SK-N-SH treated with all-trans-retinoic acid at 6 μM for 48 hours (cell line): ENCODE measurements around the gene TCF12.

ENCODE experiments used
- ATAC-seq: fragments of 200-7000 bp; cut with Tn5 transposase; 3 replicates; pipeline ENCODE4 v1.9.1; 2020; ENCODE audit warnings: mild to moderate bottlenecking, moderate library complexity
- ARNTL ChIP-seq: fragments of 450-650 bp; formaldehyde crosslinking; IDR thresholded peaks from 2 replicates; pipeline ENCODE4 v1.5.0; 2020; ENCODE audit warnings: low read depth, mild to moderate bottlenecking, moderate library complexity, borderline replicate concordance
- BACH2 ChIP-seq: fragments of 250-450 bp; sonication (Bioruptor Pico); IDR thresholded peaks from 2 replicates; pipeline ENCODE4 v1.9.0; 2021; ENCODE audit warnings: mild to moderate bottlenecking, borderline replicate concordance
- CSDC2 ChIP-seq: fragments of 250-450 bp; sonication (Bioruptor Pico); IDR thresholded peaks from 2 replicates; pipeline ENCODE4 v1.5.0; 2020; ENCODE audit warnings: mild to moderate bottlenecking, moderate library complexity
- ESRRG ChIP-seq: fragments of 250-450 bp; sonication (Bioruptor Pico); IDR thresholded peaks from 2 replicates; pipeline ENCODE4 v1.6.1; 2021; ENCODE audit warnings: mild to moderate bottlenecking
- GLIS3 ChIP-seq: fragments of 250-450 bp; sonication (Bioruptor Pico); IDR thresholded peaks from 2 replicates; pipeline ENCODE4 v1.5.0; 2020; ENCODE audit warnings: mild to moderate bottlenecking, moderate library complexity
- ISL1 ChIP-seq: fragments of 250-450 bp; sonication (Bioruptor Pico); IDR thresholded peaks from 2 replicates; pipeline ENCODE4 v2.1.2; 2022; ENCODE audit warnings: mild to moderate bottlenecking, moderate library complexity
- OSR1 ChIP-seq: fragments of 250-450 bp; sonication (Bioruptor Pico); IDR thresholded peaks from 2 replicates; pipeline ENCODE4 v1.8.0; 2022; ENCODE audit warnings: moderate library complexity, mild to moderate bottlenecking, inconsistent platforms
- PPARA ChIP-seq: fragments of 250-450 bp; sonication (Bioruptor Pico); IDR thresholded peaks from 2 replicates; pipeline ENCODE4 v1.5.0; 2020; ENCODE audit warnings: mild to moderate bottlenecking, borderline replicate concordance
- RARB ChIP-seq: fragments of 250-450 bp; sonication (Bioruptor Pico); IDR thresholded peaks from 2 replicates; pipeline ENCODE4 v1.8.0; 2021; ENCODE audit warnings: mild to moderate bottlenecking, moderate library complexity
- SNAI2 ChIP-seq: fragments of 250-450 bp; sonication (Bioruptor Pico); IDR thresholded peaks from 2 replicates; pipeline ENCODE4 v1.5.0; 2020; ENCODE audit warnings: mild to moderate bottlenecking, moderate library complexity
- ZC3H10 ChIP-seq: fragments of 250-450 bp; sonication (Bioruptor Pico); IDR thresholded peaks from 2 replicates; pipeline ENCODE4 v1.5.1; 2021; ENCODE audit warnings: mild to moderate bottlenecking, moderate library complexity
- ZFP3 ChIP-seq: fragments of 250-450 bp; sonication (Bioruptor Pico); IDR thresholded peaks from 2 replicates; pipeline ENCODE4 v1.5.0; 2020; ENCODE audit warnings: mild to moderate bottlenecking, moderate library complexity
- ZFP30 ChIP-seq: fragments of 450-650 bp; formaldehyde crosslinking; IDR thresholded peaks from 2 replicates; pipeline ENCODE4 v1.5.0; 2022; ENCODE audit warnings: mild to moderate bottlenecking, moderate library complexity
- ZNF70 ChIP-seq: fragments of 450-650 bp; formaldehyde crosslinking; IDR thresholded peaks from 2 replicates; pipeline ENCODE4 v1.5.0; 2020; ENCODE audit warnings: mild to moderate bottlenecking, moderate library complexity
- ZNF8 ChIP-seq: fragments of 450-650 bp; formaldehyde crosslinking; IDR thresholded peaks from 2 replicates; pipeline ENCODE4 v1.5.0; 2020; ENCODE audit warnings: mild to moderate bottlenecking, moderate library complexity
- TF ChIP-seq, protein P1 (sequence below): fragments of 250-450 bp; sonication (Bioruptor Pico); IDR thresholded peaks from 2 replicates; pipeline ENCODE4 v1.5.0; 2020; ENCODE audit warnings: mild to moderate bottlenecking, moderate library complexity
- TF ChIP-seq, protein P2 (sequence below): fragments of 250-450 bp; sonication (Bioruptor Pico); IDR thresholded peaks from 2 replicates; pipeline ENCODE4 v1.5.1; 2021; ENCODE audit warnings: mild to moderate bottlenecking, moderate library complexity
- TF ChIP-seq, protein P3 (sequence below): fragments of 250-450 bp; sonication (Bioruptor Pico); IDR thresholded peaks from 2 replicates; pipeline ENCODE4 v1.8.0; 2021; ENCODE audit warnings: low read depth, mild to moderate bottlenecking, moderate library complexity, borderline replicate concordance
- TF ChIP-seq, protein P4 (sequence below): fragments of 250-450 bp; sonication (Bioruptor Pico); IDR thresholded peaks from 2 replicates; pipeline ENCODE4 v1.8.0; 2020; ENCODE audit warnings: mild to moderate bottlenecking, moderate library complexity, borderline replicate concordance
- TF ChIP-seq, protein P5 (sequence below): fragments of 250-450 bp; sonication (Bioruptor Pico); IDR thresholded peaks from 2 replicates; pipeline ENCODE4 v1.5.1; 2020; ENCODE audit warnings: low read depth, mild to moderate bottlenecking, moderate library complexity

Gene TCF12

DNA sequence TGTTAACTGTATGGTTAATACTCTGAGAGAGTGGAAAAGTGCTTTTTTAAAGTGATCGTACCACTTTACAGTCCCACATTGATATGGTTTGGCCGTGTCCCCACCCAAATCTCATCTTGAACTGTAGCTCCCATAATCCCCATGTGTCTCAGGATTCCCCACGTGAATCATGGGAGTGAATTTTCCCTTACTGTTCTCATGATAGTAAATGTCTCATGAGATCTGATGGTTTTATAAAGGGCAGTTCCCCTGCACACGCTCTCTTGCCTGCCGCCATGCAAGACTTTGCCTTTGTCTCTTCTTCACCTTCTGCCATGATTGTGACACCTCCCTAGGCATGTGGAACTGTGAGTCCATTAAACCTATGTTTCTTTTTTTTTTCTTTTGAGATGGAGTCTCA, 109.2 kb downstream of the TCF12 start:
- ATAC-seq, result no peak
- TF ChIP-seq ARNTL, result no peak
- TF ChIP-seq ZFP3 (CRISPR knock-in tag), result no peak
- TF ChIP-seq, protein P1, sequence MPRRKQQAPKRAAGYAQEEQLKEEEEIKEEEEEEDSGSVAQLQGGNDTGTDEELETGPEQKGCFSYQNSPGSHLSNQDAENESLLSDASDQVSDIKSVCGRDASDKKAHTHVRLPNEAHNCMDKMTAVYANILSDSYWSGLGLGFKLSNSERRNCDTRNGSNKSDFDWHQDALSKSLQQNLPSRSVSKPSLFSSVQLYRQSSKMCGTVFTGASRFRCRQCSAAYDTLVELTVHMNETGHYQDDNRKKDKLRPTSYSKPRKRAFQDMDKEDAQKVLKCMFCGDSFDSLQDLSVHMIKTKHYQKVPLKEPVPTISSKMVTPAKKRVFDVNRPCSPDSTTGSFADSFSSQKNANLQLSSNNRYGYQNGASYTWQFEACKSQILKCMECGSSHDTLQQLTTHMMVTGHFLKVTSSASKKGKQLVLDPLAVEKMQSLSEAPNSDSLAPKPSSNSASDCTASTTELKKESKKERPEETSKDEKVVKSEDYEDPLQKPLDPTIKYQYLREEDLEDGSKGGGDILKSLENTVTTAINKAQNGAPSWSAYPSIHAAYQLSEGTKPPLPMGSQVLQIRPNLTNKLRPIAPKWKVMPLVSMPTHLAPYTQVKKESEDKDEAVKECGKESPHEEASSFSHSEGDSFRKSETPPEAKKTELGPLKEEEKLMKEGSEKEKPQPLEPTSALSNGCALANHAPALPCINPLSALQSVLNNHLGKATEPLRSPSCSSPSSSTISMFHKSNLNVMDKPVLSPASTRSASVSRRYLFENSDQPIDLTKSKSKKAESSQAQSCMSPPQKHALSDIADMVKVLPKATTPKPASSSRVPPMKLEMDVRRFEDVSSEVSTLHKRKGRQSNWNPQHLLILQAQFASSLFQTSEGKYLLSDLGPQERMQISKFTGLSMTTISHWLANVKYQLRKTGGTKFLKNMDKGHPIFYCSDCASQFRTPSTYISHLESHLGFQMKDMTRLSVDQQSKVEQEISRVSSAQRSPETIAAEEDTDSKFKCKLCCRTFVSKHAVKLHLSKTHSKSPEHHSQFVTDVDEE (CRISPR knock-in tag), result no peak
- TF ChIP-seq RARB, result no peak
- TF ChIP-seq, protein P2, sequence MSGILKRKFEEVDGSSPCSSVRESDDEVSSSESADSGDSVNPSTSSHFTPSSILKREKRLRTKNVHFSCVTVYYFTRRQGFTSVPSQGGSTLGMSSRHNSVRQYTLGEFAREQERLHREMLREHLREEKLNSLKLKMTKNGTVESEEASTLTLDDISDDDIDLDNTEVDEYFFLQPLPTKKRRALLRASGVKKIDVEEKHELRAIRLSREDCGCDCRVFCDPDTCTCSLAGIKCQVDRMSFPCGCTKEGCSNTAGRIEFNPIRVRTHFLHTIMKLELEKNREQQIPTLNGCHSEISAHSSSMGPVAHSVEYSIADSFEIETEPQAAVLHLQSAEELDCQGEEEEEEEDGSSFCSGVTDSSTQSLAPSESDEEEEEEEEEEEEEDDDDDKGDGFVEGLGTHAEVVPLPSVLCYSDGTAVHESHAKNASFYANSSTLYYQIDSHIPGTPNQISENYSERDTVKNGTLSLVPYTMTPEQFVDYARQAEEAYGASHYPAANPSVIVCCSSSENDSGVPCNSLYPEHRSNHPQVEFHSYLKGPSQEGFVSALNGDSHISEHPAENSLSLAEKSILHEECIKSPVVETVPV, result no peak
- TF ChIP-seq GLIS3 (CRISPR knock-in tag), result no peak
- TF ChIP-seq CSDC2 (CRISPR knock-in tag), result no peak
- TF ChIP-seq SNAI2 (CRISPR knock-in tag), result no peak
- no peak for TF ChIP-seq ZC3H10 (CRISPR knock-in tag)
- no peak for TF ChIP-seq OSR1 (CRISPR knock-in tag)
- no peak for TF ChIP-seq ZFP30
- TF ChIP-seq, protein P3, sequence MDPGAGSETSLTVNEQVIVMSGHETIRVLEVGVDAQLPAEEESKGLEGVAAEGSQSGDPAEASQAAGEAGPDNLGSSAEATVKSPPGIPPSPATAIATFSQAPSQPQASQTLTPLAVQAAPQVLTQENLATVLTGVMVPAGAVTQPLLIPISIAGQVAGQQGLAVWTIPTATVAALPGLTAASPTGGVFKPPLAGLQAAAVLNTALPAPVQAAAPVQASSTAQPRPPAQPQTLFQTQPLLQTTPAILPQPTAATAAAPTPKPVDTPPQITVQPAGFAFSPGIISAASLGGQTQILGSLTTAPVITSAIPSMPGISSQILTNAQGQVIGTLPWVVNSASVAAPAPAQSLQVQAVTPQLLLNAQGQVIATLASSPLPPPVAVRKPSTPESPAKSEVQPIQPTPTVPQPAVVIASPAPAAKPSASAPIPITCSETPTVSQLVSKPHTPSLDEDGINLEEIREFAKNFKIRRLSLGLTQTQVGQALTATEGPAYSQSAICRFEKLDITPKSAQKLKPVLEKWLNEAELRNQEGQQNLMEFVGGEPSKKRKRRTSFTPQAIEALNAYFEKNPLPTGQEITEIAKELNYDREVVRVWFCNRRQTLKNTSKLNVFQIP (CRISPR knock-in tag), result no peak
- TF ChIP-seq, protein P4, sequence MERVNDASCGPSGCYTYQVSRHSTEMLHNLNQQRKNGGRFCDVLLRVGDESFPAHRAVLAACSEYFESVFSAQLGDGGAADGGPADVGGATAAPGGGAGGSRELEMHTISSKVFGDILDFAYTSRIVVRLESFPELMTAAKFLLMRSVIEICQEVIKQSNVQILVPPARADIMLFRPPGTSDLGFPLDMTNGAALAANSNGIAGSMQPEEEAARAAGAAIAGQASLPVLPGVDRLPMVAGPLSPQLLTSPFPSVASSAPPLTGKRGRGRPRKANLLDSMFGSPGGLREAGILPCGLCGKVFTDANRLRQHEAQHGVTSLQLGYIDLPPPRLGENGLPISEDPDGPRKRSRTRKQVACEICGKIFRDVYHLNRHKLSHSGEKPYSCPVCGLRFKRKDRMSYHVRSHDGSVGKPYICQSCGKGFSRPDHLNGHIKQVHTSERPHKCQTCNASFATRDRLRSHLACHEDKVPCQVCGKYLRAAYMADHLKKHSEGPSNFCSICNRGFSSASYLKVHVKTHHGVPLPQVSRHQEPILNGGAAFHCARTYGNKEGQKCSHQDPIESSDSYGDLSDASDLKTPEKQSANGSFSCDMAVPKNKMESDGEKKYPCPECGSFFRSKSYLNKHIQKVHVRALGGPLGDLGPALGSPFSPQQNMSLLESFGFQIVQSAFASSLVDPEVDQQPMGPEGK (CRISPR knock-in tag), result no peak
- TF ChIP-seq, protein P5, sequence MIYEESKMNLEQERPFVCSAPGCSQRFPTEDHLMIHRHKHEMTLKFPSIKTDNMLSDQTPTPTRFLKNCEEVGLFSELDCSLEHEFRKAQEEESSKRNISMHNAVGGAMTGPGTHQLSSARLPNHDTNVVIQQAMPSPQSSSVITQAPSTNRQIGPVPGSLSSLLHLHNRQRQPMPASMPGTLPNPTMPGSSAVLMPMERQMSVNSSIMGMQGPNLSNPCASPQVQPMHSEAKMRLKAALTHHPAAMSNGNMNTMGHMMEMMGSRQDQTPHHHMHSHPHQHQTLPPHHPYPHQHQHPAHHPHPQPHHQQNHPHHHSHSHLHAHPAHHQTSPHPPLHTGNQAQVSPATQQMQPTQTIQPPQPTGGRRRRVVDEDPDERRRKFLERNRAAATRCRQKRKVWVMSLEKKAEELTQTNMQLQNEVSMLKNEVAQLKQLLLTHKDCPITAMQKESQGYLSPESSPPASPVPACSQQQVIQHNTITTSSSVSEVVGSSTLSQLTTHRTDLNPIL, result no peak
- no peak for TF ChIP-seq ZNF8 (CRISPR knock-in tag)
- TF ChIP-seq BACH2 (CRISPR knock-in tag), result no peak
- TF ChIP-seq ISL1 (CRISPR knock-in tag), result no peak

DNA sequence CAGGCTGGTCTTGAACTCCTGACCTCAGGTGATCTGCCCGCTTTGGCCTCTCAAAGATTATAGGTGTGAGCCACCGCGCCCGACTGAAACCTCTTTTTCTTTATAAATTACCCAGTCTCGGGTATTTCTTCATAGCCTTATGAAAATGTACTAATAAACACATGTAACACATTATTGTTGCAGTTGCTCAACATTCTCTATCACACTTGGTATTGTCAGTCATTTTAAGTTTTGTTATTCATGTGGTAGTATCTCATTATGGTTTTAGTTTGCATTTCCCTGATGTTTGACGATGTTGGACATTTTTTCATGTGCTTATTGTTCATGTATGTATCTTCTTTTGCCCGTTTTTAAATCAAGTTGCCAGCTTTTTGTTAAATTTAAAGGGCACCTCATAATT, 109.7 kb downstream of the TCF12 start:
- no peak for TF ChIP-seq SNAI2 (CRISPR knock-in tag)
- TF ChIP-seq BACH2 (CRISPR knock-in tag), result no peak
- no peak for TF ChIP-seq ZFP30
- no peak for ATAC-seq

DNA sequence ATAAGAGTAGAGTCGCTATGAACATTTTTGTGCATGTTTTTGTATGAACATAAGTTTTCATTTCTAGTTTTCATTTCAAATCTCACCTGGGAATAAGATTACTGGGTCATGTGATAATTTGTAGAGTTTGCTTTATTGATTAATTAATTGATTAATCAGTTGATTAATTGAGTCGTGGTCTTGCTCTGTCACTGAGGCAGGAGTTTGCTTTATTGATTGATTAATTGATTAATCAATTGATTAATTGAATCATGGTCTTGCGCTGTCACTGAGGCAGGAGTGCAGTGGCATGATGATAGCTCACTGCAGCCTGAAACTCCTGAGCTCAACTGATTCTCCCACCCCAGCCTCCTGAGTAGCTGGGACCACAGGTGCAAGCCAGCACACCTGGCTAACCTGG, 111.6 kb downstream of the TCF12 start:
- no peak for ATAC-seq
- TF ChIP-seq BACH2 (CRISPR knock-in tag) (no peak), ESRRG (CRISPR knock-in tag) (no peak), ZNF70 (CRISPR knock-in tag) (no peak)

DNA sequence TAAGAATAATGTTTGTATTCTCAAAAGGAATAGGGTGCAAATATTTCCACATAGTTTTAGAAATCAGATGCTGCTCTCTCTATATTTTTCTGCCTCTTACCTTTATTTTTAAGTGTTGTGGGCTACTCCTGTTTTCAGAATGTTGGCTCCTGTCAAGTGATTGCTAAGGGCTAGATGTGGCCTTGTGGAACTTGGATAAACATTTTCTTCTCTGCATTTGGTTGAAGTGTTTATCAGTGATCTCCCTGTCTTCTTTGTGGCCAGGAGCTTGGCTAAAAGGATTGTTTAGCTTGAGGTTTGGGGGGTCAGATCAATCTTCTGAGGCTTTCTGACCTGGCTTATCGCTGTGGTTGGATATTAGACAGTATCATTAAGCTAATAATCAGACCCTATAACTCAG, 112.6 kb downstream of the TCF12 start:
- TF ChIP-seq ZNF70 (CRISPR knock-in tag) (no peak), ESRRG (CRISPR knock-in tag) (no peak), PPARA (no peak), ZC3H10 (CRISPR knock-in tag) (no peak), OSR1 (CRISPR knock-in tag) (no peak)
- TF ChIP-seq, protein P1 (CRISPR knock-in tag), result no peak
- TF ChIP-seq, protein P5, result no peak
- no peak; the same call in 2 of the 3 replicates for ATAC-seq
